ENCODE measurements around the gene MAP7D3. TPM values are rescaled to one million over a fixed set of nuclear protein-coding genes. Genes with fewer than 3 reads are reported as not detected.

MAP7D3 gene
- total and polyA plus RNA-seq, 2 of the 8 experiments (the other 6 are each of a cell fraction or from before 2014, with no cell fraction given): 4.8 to 19.6 TPM

DNA sequence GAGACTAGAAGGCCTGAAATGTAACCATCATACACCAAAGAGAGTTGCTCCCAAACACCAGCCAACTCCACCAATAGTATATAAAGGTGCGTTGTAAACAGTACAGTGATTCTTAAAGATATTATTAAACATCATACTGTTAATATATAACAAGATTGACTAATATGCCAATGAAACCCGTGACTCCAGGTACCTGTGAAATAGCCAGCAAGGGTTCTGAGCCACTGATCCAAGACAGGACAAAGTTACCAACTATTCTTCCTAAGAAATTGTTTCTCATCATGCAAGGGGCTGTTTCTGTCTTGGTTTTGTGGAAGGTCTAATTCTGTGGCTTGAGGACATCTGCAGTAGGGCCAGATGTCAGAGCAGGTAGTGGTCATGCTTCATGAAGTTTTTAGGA is 56.7 kb downstream of the MAP7D3 start:
- WGBS, 2 experiments (ENCODE audit: extremely low coverage in 1 of 2, insufficient coverage in 1 of 2, insufficient read length in 1 of 2, insufficient replicate concordance in 2 of 2, low coverage in 1 of 2, low lambda C conversion rate in 2 of 2, missing lambda C conversion rate in 1 of 2): 86% methylated on average over 2 of the region's 2 CpGs; no CpG with 5 or more reads in 1 of the 2 experiments
- no peak overlapping the region for H3K9ac ChIP-seq (replicated peaks in 1 of 4; ENCODE audit: extremely low read depth in 1 of 4, low read depth in 3 of 4, low read length in 3 of 4)
- no peak overlapping the region for H3K4me2 ChIP-seq (ENCODE audit: insufficient read depth in 1 of 2, low read depth in 2 of 2, low read length in 2 of 2)
- no peak overlapping the region for H2BK120ac ChIP-seq (replicated peaks; ENCODE audit: low read depth, low read length)
- no peaks in the 10 kb centered on the region for H3K79me1 ChIP-seq (ENCODE audit: low read depth, low read length)
- H2BK20ac ChIP-seq (ENCODE audit: low read length): no peak overlapping the region
- H3K14ac ChIP-seq (ENCODE audit: insufficient read length): no peak overlapping the region
- H3K4me3 ChIP-seq (ENCODE audit: extremely low read depth in 1 of 4, insufficient read depth in 2 of 4, low read depth in 3 of 4, low read length in 4 of 4): no peak overlapping the region
- no peaks in the 10 kb centered on the region for H3K79me2 ChIP-seq (ENCODE audit: control insufficient read depth in 1 of 2, insufficient read depth in 2 of 2, low read length in 2 of 2)
- no peak overlapping the region for H3K4ac ChIP-seq (replicated peaks; ENCODE audit: insufficient read length, low read depth, low read length)
- H4K5ac ChIP-seq (ENCODE audit: insufficient read length, low read depth, low read length): no peak overlapping the region
- no peak overlapping the region for H2AFZ ChIP-seq (ENCODE audit: low read length)
- H4K8ac ChIP-seq (ENCODE audit: extremely low read depth, insufficient read depth, low read length): no peak overlapping the region
- no peak for FAIRE-seq
- H2BK15ac ChIP-seq (ENCODE audit: low read length): no peak overlapping the region
- no peaks in the 10 kb centered on the region for H3K36me3 ChIP-seq (ENCODE audit: control insufficient read depth in 2 of 4, insufficient read depth in 4 of 4, low read length in 3 of 4)
- no peak for TF ChIP-seq EP300 (IDR thresholded peaks at IDR 0.05; ENCODE audit: borderline replicate concordance in 1 of 2, low read depth in 2 of 2, low read length in 2 of 2)
- TF ChIP-seq KDM4A (IDR thresholded peaks at IDR 0.05; ENCODE audit: low read depth, low read length, severe bottlenecking): no peak
- TF ChIP-seq RAD21 (IDR thresholded peaks at IDR 0.05 in 1 of 2, conservative IDR thresholded peaks at IDR 0.05 in 1 of 2; ENCODE audit: low read depth in 2 of 2, low read length in 2 of 2): no peak
- TF ChIP-seq BCL11A (IDR thresholded peaks at IDR 0.05; ENCODE audit: low read depth in 2 of 2, low read length in 2 of 2): no peak
- TF ChIP-seq E2F6 (IDR thresholded peaks at IDR 0.05): no peak
- TF ChIP-seq TAF1 (IDR thresholded peaks at IDR 0.05; ENCODE audit: low read depth, low read length): no peak
- no peak for TF ChIP-seq TBP (IDR thresholded peaks at IDR 0.05; ENCODE audit: low read depth, low read length)
- no peaks in the 10 kb centered on the region for H3K23me2 ChIP-seq (ENCODE audit: low read depth, low read length)
- no peaks in the 10 kb centered on the region for H3K27me3 ChIP-seq (replicated peaks in 1 of 4; ENCODE audit: control insufficient read depth in 3 of 4, extremely low read depth in 1 of 4, insufficient read depth in 3 of 4, low read length in 3 of 4)
- H3K4me1 ChIP-seq (replicated peaks in 1 of 4; ENCODE audit: control insufficient read depth in 3 of 4, insufficient read depth in 4 of 4, low read length in 3 of 4): peaks cover 0 to 2% (median 0%) of the 10 kb centered on the region in 4 experiments; a peak in 1 of 7 replicates
- no peak overlapping the region for H3K27ac ChIP-seq (ENCODE audit: low read depth, low read length)
- H4K20me1 ChIP-seq (replicated peaks in 1 of 2; ENCODE audit: control insufficient read depth in 1 of 2, insufficient read depth in 2 of 2, low read length in 2 of 2): no peaks in the 10 kb centered on the region
- H3K56ac ChIP-seq (replicated peaks; ENCODE audit: insufficient read length, low read depth, low read length): no peak overlapping the region
- no peak overlapping the region for H3K18ac ChIP-seq (ENCODE audit: extremely low read depth, low read length)
- POLR2A ChIA-PET (ENCODE audit: partially characterized antibody): no interaction called here
- H2AK5ac ChIP-seq (ENCODE audit: low read depth, low read length): no peak overlapping the region
- CTCF ChIA-PET (ENCODE audit: partially characterized antibody): interaction anchor here (1.2 kb wide), 1 partner anchor 22 kb away, joined by 3 read pairs; no protein-coding TSS in a partner anchor
- H2BK12ac ChIP-seq (ENCODE audit: low read depth, low read length): no peak overlapping the region
- no peak overlapping the region for H2BK5ac ChIP-seq (ENCODE audit: low read depth, low read length)
- no peak overlapping the region for H3K23ac ChIP-seq (ENCODE audit: insufficient read length)
- H3K9me3 ChIP-seq (ENCODE audit: insufficient read depth in 2 of 2, low read depth in 1 of 2, low read length in 1 of 2): no peaks in the 10 kb centered on the region
- H4K91ac ChIP-seq (replicated peaks; ENCODE audit: insufficient read length, low read length): no peak overlapping the region
- no peak for DNase-seq (ENCODE audit: low read depth in 1 of 2, low spot score in 2 of 2)
